ENCODE measurements around the gene GGA1. TPM values are rescaled to one million over a fixed set of nuclear protein-coding genes. Genes with fewer than 3 reads are reported as not detected.

Gene GGA1
- total and polyA plus RNA-seq, 9 of the 15 experiments (the other 6 are each of a cell fraction or from before 2014, with no cell fraction given): 1.5 to 69.5 (median 31.6) TPM

GRCh38 chr22:37633625-37634416 lies 25.2 kb downstream of the GGA1 start (continued):
- TF ChIP-seq, protein P1, sequence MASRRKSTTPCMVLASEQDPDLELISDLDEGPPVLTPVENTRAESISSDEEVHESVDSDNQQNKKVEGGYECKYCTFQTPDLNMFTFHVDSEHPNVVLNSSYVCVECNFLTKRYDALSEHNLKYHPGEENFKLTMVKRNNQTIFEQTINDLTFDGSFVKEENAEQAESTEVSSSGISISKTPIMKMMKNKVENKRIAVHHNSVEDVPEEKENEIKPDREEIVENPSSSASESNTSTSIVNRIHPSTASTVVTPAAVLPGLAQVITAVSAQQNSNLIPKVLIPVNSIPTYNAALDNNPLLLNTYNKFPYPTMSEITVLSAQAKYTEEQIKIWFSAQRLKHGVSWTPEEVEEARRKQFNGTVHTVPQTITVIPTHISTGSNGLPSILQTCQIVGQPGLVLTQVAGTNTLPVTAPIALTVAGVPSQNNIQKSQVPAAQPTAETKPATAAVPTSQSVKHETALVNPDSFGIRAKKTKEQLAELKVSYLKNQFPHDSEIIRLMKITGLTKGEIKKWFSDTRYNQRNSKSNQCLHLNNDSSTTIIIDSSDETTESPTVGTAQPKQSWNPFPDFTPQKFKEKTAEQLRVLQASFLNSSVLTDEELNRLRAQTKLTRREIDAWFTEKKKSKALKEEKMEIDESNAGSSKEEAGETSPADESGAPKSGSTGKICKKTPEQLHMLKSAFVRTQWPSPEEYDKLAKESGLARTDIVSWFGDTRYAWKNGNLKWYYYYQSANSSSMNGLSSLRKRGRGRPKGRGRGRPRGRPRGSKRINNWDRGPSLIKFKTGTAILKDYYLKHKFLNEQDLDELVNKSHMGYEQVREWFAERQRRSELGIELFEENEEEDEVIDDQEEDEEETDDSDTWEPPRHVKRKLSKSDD (conservative IDR thresholded peaks at IDR 0.05; ENCODE audit: low read length): no peak
- TF ChIP-seq CBX8 (IDR thresholded peaks at IDR 0.05; ENCODE audit: borderline replicate concordance, extremely low read depth, low read depth, low read length, poor library complexity, severe bottlenecking) (no peak), EHMT2 (IDR thresholded peaks at IDR 0.05) (no peak), THAP12 (CRISPR knock-in tag; IDR thresholded peaks at IDR 0.05) (no peak), CHCHD3 (CRISPR knock-in tag; IDR thresholded peaks at IDR 0.05) (no peak), ZNF3 (CRISPR knock-in tag; IDR thresholded peaks at IDR 0.05) (no peak), RBFOX2 (IDR thresholded peaks at IDR 0.05; ENCODE audit: low read depth, low read length) (peak; percentile 54), POLR2G (IDR thresholded peaks at IDR 0.05; ENCODE audit: low read depth, low read length) (peak; percentile 72), NFYB (IDR thresholded peaks at IDR 0.05; ENCODE audit: extremely low read depth, insufficient read length) (no peak), C11orf30 (IDR thresholded peaks at IDR 0.05; ENCODE audit: low read depth) (0 out of 2 replicates have a peak, but pooled peaks have one; percentile 57), CSDE1 (IDR thresholded peaks at IDR 0.05) (no peak), EP400 (IDR thresholded peaks at IDR 0.05) (no peak), KDM5B (IDR thresholded peaks at IDR 0.05; ENCODE audit: insufficient replicate concordance, low read depth, low read length) (no peak), ZNF121 (CRISPR knock-in tag; conservative IDR thresholded peaks at IDR 0.05) (no peak), ID3 (CRISPR knock-in tag; IDR thresholded peaks at IDR 0.05) (no peak), ID3 (tag; IDR thresholded peaks at IDR 0.05) (no peak), HSF4 (CRISPR knock-in tag; IDR thresholded peaks at IDR 0.05; ENCODE audit: borderline replicate concordance) (no peak), FOXO4 (CRISPR knock-in tag; IDR thresholded peaks at IDR 0.05) (no peak), DACH1 (IDR thresholded peaks at IDR 0.05; ENCODE audit: partially characterized antibody) (peak; percentile 74), KLF16 (IDR thresholded peaks at IDR 0.05) (peak; percentile 47; the same call in 1 of the 2 replicates), SPI1 (IDR thresholded peaks at IDR 0.05; ENCODE audit: borderline replicate concordance, low read depth, low read length) (peak; percentile 32; the same call in 1 of the 2 replicates), EP300 (IDR thresholded peaks at IDR 0.05; ENCODE audit: low read length) (no peak)

Measured in K562 (cell line).